HG02588 (cell line): Measurements from ENCODE around the gene SPRR2E.
"Not testable (repeated sequence)": the region's sequence is repeated elsewhere in the genome, so short reads cannot be mapped to it uniquely, and the experiment has no call there.

Experiments
- ATAC-seq: cut with Tn5 transposase; IDR thresholded peaks from one replicate; pipeline ENCODE4 v1.9.1; 2021; ENCODE audit warnings: mild to moderate bottlenecking, moderate library complexity; ENCODE audit not compliant: unreplicated experiment

The SPRR2E gene

DNA sequence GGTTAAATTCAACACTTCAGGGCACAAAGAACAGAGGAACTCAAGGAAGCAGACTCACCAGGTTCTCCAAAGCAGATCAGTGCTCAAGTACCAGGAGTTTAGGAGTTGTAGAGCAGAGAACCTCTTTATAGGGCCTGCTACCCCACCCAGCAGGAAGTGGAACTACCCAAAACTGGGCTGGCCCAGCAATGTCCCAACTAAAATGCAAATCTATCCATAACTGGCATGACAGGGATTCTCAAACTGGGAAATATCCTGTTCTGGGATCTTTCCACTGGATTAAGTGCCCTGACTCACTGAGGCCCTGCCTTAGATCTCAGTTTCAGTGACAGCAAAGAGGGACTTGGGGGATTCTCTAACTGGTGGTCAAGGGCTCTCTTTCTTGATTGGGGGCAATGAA lies at the start of gene SPRR2E:
Gene SPRR2E, minus strand, starts transcription at position 101 of the 400 bp plus-strand sequence. CDS start 775 bp downstream, outside the sequence.
- no peak for ATAC-seq

DNA sequence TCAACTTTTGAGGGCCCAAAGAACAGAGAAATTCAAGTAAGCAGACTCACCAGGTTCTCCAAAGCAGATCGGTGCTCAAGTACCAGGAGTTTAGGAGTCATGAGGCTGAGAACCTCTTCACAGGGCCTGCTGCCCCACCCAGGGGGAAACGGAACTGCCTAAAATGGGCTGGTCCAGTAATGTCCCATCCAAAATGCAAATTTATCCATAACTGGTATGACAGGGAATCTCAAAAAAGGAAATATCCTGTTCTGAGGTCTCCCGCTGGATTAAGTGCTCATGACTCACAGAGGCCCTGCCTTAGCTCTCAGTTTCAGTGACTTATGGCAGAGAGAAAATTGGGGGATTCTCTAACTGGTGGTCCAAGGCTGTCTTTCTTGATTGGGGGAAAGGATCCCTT lies 47.1 kb upstream of the SPRR2E start:
- no peak for ATAC-seq

DNA sequence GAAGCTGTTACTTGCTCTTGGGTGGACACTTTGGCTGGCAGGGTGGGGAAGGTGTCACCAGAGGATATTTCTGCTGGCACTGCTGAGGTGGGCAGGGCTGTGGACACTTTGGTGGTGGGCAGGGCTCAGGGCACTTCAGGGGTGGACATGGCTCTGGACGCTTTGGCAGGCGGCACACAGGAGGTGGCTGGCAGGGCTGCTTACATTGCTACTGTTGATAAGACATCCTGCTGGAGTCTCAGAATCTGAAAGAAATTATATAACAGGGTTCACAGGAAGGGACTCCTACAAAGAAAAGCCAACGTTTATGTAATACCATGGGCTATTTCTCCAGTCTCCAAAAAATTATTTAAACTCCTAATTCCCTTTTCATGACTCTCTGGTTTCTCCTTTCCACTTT lies 46.2 kb upstream of the SPRR2E start:
- ATAC-seq = no peak

DNA sequence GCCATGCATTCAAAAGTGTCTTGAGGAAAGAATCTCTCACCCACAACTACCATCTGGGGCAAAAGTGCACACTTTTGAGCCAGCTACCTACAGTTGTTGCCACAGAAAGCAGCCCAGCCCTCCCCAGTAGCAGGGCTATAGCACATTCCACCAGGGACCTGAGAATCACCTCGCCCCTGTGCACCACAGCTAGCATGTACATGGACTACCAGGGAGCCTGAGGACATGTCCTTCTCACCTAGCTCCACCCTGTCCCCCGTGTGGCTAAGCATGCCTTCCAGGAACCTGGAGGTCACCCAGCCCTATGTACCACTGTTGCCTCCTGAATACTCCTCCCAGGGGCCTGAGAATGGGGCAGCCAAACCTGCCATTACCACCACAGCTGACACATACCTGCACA lies 39.4 kb upstream of the SPRR2E start:
- no peak for ATAC-seq

DNA sequence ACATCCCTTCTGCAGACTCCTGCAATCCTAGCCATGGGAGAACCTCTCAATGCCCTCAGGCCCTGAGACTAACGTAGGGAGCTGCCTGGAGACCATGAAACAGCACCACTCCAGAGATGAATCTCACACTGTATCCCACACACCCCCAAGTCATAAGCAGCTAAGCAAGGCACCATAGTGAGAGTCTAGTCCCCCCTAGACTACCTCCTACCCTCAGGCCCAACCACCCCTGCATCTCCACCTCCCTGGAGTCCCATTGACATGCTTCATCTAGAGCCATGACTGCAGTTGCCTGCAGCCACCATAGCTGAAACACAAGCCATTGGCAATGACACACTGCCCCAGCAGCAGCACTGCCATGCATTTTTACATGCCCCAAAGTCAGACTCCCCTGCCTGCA lies 38.9 kb upstream of the SPRR2E start:
- ATAC-seq = no peak

DNA sequence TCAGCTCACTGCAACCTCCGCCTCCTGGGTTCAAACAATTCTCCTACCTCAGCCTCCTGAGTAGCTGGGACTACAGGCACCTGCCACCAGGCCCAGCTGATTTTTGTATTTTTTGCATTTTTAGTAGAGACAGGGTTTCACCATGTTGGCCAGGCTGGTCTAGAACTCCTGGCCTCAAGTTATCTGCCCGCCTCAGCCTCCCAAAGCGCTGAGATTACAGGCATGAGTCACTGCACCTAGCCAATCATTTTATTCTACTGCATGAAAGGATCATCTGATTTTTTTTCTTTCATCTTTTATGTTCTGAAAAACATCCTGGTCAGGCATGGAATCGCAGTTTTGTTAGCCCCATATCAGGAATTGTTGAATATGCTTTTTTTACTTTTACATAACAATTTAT lies 34.4 kb upstream of the SPRR2E start:
- not testable (repeated sequence) for ATAC-seq

DNA sequence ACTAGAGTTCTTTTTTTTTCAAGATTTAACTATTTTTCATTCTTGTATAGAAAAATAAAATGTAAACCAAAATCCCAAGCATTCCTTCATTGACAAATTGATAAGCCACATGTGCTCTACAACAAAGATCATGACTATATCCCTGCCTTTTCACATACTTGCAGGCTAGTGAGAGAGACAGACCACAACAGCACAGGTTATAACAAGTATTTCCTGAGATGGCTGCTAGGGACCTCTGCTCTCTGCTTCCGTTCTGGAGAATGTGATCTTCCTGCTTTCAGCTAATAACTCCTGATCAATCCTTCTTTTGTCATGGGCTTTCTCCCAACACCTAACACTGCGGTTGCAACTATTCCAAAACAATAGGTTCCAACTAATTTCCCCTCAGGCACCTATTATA lies 33.0 kb upstream of the SPRR2E start:
- no peak for ATAC-seq

DNA sequence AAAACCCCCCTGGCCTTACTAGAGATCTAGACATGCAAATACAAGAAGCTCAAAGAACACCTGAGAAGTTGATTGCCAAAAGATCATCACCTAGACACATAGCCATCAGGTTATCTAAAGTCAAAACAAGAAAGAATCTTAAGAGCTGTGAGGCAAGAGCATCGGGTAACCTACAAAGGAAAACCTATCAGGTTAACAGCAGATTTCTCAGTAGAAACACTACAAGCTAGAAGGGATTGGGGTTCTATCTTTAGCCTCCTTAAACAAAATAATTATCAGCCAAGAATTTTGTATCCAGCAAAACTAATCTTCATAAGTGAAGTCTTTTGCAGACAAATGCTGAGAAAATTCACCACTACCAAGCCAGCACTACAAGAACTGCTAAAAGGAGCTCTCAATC lies 31.2 kb upstream of the SPRR2E start:
- no peak for ATAC-seq

DNA sequence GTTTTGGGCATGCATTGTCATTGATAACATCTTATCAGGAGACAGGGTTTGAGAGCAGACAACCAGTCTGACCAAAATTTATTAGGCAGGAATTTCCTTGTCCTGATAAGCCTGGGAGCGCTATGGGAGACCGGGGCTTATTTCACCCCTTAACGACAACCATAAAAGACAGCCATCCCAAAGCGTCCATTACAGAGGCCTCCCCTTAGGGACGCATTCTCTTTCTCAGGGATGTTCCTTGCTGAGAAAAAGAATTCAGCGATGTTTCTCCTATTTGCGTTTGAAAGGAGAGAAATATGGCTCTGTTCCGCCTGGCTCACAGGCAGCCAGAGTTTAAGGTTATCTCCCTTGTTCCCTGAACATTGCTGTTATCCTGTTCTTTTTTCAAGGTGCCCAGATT lies 29.5 kb upstream of the SPRR2E start:
- ATAC-seq = not testable (repeated sequence)

DNA sequence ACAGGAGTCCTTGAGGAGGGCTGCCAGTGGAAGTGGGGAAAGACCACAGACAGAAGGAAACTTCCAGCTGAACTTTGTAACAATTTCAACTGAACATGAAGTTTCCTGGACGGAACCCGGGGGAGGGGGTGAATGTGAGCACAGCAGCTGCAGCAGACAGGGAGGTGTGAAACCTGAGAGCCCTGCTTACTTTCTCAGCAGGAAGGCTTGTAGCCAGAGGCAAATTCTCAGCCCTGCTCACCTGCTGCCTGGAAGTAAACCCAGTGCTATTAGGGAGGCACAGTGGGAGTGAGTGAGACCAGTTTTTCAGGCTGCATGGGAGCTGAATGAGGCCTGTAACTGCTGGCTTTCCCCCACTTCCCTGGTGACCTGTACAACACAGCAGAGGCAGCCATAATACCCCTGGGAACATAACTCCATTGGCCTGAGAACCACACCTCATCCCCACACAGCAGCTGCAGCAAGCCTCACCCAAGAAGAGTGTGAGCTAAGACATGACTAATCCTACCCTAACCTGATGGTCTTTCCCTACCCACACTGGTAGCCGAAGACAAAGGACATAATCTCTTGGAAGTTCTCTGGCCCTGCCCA lies 28.6 kb upstream of the SPRR2E start:
- ATAC-seq = no peak

DNA sequence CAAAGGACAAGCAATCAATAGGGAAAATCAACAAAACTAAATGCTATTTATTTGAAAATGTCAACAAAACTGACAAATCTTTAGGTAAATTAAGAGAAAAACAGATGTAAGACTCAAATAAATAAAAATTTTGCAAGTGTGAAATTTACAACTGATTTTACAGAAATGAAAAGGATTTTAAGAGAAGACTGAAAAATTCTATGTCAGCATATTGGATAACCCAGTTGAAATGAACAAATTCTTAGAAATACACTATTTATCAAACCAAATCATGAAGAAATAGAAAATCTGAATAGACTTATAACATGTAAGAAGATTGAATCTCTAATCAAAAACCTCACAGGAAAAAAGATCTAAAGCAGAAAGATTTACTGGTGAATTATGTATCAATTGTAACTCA lies 26.6 kb upstream of the SPRR2E start:
- ATAC-seq = no peak

DNA sequence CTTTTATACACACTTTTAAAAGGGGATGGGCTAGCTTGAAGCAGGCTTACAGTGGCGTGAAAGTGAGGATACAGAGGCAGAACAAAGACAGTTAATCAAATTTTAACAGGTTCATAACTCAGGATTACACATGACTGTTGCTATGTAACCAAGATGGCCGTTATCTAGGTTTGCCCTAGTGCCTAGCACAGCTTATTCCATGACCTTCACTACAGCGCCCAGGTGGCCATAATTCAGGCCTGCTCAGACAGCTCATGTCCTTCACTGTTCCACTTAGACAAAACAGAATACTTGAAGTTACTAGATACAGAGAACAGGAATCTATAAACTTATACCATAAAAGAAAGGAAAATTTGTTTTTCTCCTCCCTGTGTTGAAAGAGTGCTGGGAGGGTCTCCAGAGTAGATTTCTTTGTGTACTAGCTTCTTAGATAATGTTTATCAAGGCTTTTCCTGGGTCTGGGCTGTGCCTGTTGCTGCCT lies 25.2 kb upstream of the SPRR2E start:
- no peak for ATAC-seq

DNA sequence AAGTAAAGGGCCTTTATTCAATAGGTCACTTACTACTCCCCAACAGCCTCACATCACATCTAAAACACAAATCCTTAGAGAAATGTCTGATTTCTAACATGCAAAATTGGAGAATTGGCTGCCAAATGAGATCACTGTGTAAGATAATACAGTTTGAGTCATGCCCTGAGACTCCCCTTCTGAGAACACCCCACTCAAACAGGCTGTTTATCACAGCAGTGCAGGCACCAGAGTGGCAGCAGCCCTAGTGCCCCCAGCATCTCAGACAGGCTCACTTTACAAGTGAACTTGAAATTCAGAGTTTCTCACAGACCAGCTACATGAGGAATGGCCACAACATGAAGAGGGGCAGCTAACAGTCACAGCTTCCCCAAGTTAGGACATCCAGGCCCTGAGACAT lies 20.9 kb upstream of the SPRR2E start:
- not testable (repeated sequence) for ATAC-seq

DNA sequence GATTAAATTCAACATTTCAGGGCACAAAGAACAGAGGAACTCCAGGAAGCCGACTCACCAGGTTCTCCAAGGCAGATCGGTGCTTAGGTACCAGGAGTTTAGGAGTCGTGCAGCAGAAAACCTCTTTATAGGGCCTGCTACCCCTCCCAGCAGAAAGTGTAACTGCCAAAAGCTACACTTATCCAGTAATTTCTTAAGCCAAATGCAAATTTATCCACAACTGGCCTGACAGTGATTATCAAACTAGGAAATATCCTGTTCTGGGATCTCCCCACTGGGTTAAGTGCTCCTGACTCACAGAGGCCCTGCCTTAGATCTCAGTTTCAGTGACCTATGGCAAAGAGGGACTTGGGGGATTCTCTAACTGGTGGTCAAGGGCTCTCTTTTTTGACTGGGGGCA lies 19.1 kb upstream of the SPRR2E start, which contains the start of gene SPRR2F:
Gene SPRR2F, minus strand, starts transcription at position 101 of the 400 bp plus-strand sequence. CDS start 783 bp downstream, outside the sequence.
- no peak for ATAC-seq

DNA sequence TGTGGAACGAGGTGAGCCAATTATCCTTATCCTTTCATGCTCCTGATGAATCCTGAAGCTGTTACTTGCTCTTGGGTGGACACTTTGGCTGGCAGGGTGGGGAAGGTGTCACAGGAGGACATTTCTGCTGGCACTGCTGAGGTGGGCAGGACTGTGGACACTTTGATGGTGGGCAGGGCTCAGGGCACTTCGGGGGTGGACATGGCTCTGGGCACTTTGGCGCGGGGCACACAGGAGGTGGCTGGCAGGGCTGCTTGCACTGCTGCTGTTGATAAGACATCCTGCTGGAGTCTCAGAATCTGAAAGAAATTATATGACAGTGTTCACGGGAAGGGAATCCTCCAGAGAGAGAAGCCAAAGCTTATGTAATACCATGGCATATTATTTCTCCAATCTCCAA lies 18.1 kb upstream of the SPRR2E start:
- not testable (repeated sequence) for ATAC-seq

DNA sequence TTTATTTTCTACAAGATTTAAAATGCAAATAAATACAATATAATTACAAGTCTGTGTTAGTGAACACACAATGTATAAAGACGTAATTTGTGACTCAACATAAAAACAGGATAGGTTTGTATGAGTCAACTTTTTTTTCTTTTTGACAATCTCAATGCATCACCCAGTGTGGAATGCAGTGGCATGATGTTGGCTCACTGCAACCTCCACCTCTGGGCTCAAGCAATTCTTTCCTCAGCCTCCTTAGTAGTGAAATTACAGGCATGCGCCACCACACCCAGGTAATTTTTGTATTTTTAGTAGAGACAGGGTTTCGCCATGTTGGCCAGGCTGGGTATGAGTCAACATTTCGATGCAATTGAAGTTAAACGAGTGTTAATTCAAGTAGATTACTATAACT lies 5.9 kb upstream of the SPRR2E start:
- no peak for ATAC-seq

DNA sequence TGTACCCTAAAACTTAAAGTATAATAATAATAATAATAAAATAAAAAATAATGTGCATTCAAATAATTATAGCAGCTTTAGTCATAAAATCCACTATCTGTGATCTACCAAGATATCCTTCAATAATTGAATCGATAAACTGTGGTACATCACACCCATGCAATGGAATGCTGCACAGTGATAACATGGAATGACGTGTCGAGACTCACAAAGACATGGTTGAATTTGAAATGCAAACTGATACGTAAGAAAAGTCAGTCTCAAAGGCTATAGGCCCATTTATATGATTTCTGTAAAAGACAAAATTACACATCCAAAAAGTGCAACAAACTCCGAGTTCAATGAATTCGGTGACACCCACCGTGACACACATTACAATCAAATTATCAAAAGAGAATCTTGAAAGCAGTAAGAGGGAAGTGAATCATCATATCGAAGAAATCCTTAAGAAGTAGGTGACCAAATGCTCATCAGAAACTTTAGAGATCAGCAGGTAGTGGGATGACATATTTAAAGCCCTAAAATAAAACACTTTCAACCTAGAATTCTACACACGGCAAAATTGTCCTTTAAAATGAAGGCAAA lies 5.2 kb upstream of the SPRR2E start:
- ATAC-seq = no peak

DNA sequence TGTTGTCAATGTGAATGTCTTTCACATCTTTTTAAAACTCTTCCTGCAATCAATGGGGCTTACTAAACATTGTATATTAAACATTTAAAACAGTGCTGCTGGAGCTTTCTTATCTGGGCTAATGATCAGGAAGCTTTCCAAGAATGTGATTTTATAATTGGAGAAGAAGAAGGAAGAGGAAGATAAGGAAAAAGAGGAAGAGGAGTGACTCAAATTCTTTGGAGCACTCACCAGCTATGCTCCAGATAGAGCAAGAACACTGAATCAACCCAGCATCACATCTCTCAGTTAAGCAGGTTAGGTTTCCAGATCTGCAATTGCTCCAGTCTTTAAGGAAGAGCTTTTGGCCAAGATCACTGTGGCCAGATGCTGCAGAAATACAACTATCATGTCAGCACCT lies 1.4 kb upstream of the SPRR2E start:
- ATAC-seq = no peak

DNA sequence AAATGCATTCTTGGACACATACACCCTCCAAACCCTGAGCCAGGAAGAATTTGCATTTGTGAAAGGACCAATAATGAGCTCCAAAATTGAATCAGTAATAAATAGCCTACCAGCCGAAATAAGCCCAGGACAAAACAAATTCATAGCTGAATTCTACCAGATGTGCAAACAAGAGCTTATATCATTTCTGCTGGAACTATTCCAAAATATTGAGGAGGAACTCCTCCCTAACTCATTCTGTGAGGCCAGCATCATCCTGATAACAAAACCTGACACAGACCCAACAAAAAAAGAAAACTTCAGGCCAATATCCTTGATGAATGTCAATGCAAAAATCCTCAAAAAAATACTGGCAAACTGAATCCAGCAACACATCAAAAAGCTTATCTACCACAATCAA lies 6.7 kb downstream of the SPRR2E start:
- no peak for ATAC-seq

DNA sequence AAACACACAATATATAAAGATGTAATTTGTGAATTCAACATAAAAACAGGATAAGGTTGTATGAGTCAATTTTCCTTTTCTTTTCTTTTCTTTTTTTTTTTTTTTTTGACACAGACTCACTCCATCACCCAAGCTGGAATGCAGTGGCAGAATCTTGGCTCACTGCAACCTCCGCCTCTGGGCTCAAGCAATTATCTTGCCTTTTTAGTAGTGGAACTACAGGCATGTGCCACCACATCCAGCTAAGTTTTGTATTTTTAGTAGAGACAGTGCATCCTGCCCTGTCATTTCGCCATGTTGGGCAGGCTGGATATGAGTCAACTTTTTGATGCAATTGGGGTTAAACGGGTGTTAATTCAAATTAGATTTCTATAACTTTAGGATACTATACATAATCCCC lies 12.6 kb downstream of the SPRR2E start:
- no peak for ATAC-seq

DNA sequence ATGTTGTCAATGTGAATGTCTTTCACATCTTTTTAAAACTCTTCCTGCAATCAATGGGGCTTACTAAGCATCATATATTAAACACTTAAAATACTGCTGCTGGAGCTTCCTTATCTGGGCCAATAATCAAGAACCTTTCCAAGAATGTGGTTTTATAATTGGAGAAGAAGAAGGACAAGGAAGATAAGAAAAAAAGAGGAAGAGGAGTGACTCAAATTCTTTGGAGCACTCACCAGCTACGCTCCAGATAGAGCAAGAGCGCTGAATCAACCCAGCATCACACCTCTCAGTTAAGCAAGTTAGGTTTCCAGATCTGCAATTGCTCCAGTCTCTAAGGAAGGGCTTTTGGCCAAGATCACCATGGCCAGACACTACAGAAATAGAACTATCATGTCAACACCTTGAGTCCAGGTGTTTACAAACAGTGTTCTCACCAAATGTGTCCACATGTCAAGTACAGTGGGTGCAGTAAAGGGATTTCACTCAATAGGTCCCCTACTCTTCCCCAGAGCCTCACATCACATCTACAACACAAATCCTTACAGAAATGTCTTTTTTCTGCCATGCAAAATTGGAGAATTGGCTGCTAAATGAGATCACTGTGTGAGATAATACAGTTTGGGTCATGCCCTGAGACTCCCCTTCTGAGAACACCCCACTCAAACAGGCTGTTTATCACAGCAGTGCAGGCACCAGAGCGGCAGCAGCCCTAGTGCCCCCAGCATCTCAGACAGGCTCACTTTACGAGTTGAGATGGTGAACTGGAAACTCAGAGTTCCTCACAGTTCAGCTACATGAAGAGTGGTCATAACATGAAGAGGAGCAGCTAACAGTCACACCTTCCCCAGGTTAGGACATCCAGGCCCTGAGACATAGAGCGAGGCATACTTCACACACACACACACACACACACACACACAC lies 21.3 kb downstream of the SPRR2E start:
- no peak for ATAC-seq

DNA sequence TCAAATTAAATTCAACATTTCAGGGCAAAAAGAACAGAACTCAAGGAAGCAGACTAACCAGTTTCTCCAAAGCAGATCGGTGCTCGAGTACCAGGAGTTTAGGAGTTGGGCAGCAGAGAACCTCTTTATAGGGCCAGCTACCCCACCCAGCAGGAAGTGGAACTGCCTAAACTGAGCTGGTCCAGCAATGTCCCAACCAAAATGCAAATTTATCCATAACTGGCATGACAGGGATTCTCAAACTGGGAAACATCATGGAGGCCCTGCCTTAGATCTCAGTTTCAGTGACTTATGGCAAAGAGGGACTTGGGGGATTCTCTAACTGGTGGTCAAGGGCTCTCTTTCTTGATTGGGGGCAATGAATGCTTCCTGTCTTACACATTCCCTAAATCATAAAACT lies 22.8 kb downstream of the SPRR2E start, which contains the start of gene SPRR2B:
Gene SPRR2B, minus strand, starts transcription at position 101 of the 400 bp plus-strand sequence. CDS start 772 bp downstream, outside the sequence.
- no peak for ATAC-seq
